Osteocyte (in vitro differentiated cells): ENCODE data around the gene KAZN. TPM values are rescaled to one million over a fixed set of nuclear protein-coding genes. Genes with fewer than 3 reads are reported as not detected.
A peak's percentile ranks its signal among the peaks of the same experiment; 100 is the strongest.

Experiments
- DNase-seq: peaks from one replicate; pipeline ENCODE4 v3.0.0; 2021; ENCODE audit warnings: mixed read lengths; ENCODE audit not compliant: unreplicated experiment; ENCODE audit errors: extremely low spot score
- H3K27ac Mint-ChIP-seq: one replicate; pipeline ENCODE4 v1.8.0; 2021; ENCODE audit warnings: mild to moderate bottlenecking, mixed read lengths; ENCODE audit not compliant: unreplicated experiment
- H3K27me3 Mint-ChIP-seq: one replicate; pipeline ENCODE4 v1.8.0; 2021; ENCODE audit warnings: mixed read lengths; ENCODE audit not compliant: unreplicated experiment
- H3K36me3 Mint-ChIP-seq: one replicate; pipeline ENCODE4 v1.8.0; 2021; ENCODE audit warnings: mixed read lengths; ENCODE audit not compliant: unreplicated experiment
- H3K4me1 Mint-ChIP-seq: one replicate; pipeline ENCODE4 v1.8.0; 2021; ENCODE audit warnings: mixed read lengths; ENCODE audit not compliant: unreplicated experiment
- H3K4me3 Mint-ChIP-seq: one replicate; pipeline ENCODE4 v1.8.0; 2021; ENCODE audit warnings: mild to moderate bottlenecking, moderate library complexity, mixed read lengths; ENCODE audit not compliant: unreplicated experiment
- H3K9me3 Mint-ChIP-seq: one replicate; pipeline ENCODE4 v1.8.0; 2021; ENCODE audit warnings: mixed read lengths; ENCODE audit not compliant: unreplicated experiment
- CTCF ChIP-seq: fragments of 200-600 bp; sonication (generic); IDR thresholded peaks from 2 replicates; pipeline ENCODE4 v1.5.0; 2021; ENCODE audit warnings: antibody characterized with exemption, mild to moderate bottlenecking, moderate library complexity
- total RNA-seq: library from RNA; stranded (reverse); gene quantifications from 2 replicates; pipeline ENCODE4 v1.2.1, GENCODE V29; 2021

The KAZN gene
- total RNA-seq, 1 donor from 2014 or later = 47.1 TPM

- Mint-ChIP-seq H3K27ac (peak overlapping the region; percentile 94), H3K27me3 (no peaks in the 10 kb centered on the region), H3K9me3 (peaks cover under 1% of the 10 kb centered on the region), H3K4me3 (peak overlapping the region; percentile 10), H3K36me3 (peaks cover 12% of the 10 kb centered on the region), H3K4me1 (peaks cover 54% of the 10 kb centered on the region)
- DNase-seq = peak; percentile 92
- TF ChIP-seq CTCF = no peak
Observed at GRCh38 chr1:14968251-14968851, 369.9 kb downstream of the KAZN start.

- peak overlapping the region; percentile 94 for H3K27ac Mint-ChIP-seq
- peaks cover 10% of the 10 kb centered on the region for H3K36me3 Mint-ChIP-seq
- H3K9me3 Mint-ChIP-seq = peaks cover 4% of the 10 kb centered on the region
- no peak overlapping the region for H3K4me3 Mint-ChIP-seq
- TF ChIP-seq CTCF = no peak
- no peaks in the 10 kb centered on the region for H3K27me3 Mint-ChIP-seq
- peaks cover 59% of the 10 kb centered on the region for H3K4me1 Mint-ChIP-seq
- DNase-seq = no peak
Observed at GRCh38 chr1:14969006-14969405, 370.5 kb downstream of the KAZN start.

- Mint-ChIP-seq H3K9me3 (peaks cover 4% of the 10 kb centered on the region), H3K4me3 (peak overlapping the region; percentile 24), H3K27ac (peak overlapping the region; percentile 94), H3K4me1 (peaks cover 65% of the 10 kb centered on the region), H3K27me3 (no peaks in the 10 kb centered on the region), H3K36me3 (peaks cover 10% of the 10 kb centered on the region)
- TF ChIP-seq CTCF = no peak
- no peak for DNase-seq
Observed at GRCh38 chr1:14970115-14970798, 371.8 kb downstream of the KAZN start.

- no peak for DNase-seq
- H3K4me3 Mint-ChIP-seq = peak overlapping the region; percentile 24
- peaks cover 4% of the 10 kb centered on the region for H3K9me3 Mint-ChIP-seq
- TF ChIP-seq CTCF = no peak
- peaks cover 65% of the 10 kb centered on the region for H3K4me1 Mint-ChIP-seq
- no peaks in the 10 kb centered on the region for H3K27me3 Mint-ChIP-seq
- peaks cover 10% of the 10 kb centered on the region for H3K36me3 Mint-ChIP-seq
- peak overlapping the region; percentile 94 for H3K27ac Mint-ChIP-seq
Observed at GRCh38 chr1:14970799-14971141, 372.3 kb downstream of the KAZN start.

GRCh38 chr1:14971221-14971620 is 372.7 kb downstream of the KAZN start:
- Mint-ChIP-seq H3K36me3 (peaks cover 11% of the 10 kb centered on the region), H3K9me3 (peaks cover 4% of the 10 kb centered on the region), H3K27me3 (no peaks in the 10 kb centered on the region), H3K27ac (peak overlapping the region; percentile 94), H3K4me1 (peaks cover 66% of the 10 kb centered on the region), H3K4me3 (peak overlapping the region; percentile 55)
- TF ChIP-seq CTCF = no peak
- no peak for DNase-seq
